Subcutaneous adipose tissue (tissue), 4 donors: Measurements from ENCODE around the gene ZNF207. TPM values are rescaled to one million over a fixed set of nuclear protein-coding genes. Genes with fewer than 3 reads are reported as not detected.

Source experiments
- total RNA-seq, 4 donors: library from RNA; depleted of rRNA; stranded (reverse); fragments of >200 nt; gene quantifications; one replicate each; pipeline ENCODE4 v1.1.0, GENCODE V29; 2016
- TF ChIP-seq, protein P1 (sequence below): fragments of 450-650 bp; IDR thresholded peaks from one replicate; pipeline ENCODE4 v1.5.1; 2016; ENCODE audit warnings: low read depth, mild to moderate bottlenecking, control low read depth, antibody characterized with exemption, moderate library complexity

The ZNF207 gene
- total RNA-seq, 4 donors from 2014 or later, result 131 to 197 (median 147) TPM

DNA sequence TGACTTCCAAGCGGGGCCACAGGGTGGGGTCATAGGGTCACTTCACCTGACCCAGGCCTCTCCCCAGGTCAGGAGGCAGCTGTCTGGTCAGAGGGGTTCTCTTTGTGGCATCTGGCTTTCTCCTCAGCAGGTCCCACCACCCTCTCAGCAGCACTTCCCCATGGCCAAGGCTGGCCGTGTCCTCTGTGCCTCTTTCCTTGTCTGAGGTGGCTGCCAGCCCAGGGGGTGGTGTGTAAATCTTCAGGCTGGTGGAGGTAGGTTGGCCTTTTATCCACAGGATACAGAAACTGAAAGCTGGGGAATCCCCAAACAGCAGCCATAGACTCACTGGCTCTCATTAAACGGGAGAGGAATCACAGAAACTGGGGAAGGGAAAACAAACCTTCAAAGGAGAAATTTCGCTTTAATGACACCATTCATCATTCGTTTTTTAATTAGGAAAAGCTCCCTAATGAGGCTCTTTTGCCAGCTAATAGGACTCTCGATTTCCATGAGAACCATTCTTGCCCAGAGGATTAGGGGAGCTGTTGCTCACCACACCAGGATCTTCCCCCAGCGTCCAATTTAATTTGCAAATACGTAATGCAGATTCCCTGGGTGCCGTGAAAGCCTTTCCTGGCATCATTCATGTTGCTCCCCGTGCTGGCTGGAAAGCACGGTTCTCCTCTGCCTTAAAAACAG, 26.0 kb upstream of the ZNF207 start:
- TF ChIP-seq, protein P1, sequence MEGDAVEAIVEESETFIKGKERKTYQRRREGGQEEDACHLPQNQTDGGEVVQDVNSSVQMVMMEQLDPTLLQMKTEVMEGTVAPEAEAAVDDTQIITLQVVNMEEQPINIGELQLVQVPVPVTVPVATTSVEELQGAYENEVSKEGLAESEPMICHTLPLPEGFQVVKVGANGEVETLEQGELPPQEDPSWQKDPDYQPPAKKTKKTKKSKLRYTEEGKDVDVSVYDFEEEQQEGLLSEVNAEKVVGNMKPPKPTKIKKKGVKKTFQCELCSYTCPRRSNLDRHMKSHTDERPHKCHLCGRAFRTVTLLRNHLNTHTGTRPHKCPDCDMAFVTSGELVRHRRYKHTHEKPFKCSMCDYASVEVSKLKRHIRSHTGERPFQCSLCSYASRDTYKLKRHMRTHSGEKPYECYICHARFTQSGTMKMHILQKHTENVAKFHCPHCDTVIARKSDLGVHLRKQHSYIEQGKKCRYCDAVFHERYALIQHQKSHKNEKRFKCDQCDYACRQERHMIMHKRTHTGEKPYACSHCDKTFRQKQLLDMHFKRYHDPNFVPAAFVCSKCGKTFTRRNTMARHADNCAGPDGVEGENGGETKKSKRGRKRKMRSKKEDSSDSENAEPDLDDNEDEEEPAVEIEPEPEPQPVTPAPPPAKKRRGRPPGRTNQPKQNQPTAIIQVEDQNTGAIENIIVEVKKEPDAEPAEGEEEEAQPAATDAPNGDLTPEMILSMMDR, result no peak

- TF ChIP-seq, protein P1, result no peak
Measured at GRCh38 chr17:32327911-32328310, 22.0 kb upstream of the ZNF207 start.

GRCh38 chr17:32330147-32330546, 19.8 kb upstream of the ZNF207 start:
- TF ChIP-seq, protein P1, result no peak

GRCh38 chr17:32331243-32332040, 18.5 kb upstream of the ZNF207 start:
- TF ChIP-seq, protein P1, result no peak

GRCh38 chr17:32333187-32333586, 16.8 kb upstream of the ZNF207 start:
- TF ChIP-seq, protein P1, result no peak

- TF ChIP-seq, protein P1, result no peak
Measured at GRCh38 chr17:32335046-32335445, 14.9 kb upstream of the ZNF207 start.

GRCh38 chr17:32335687-32336086, 14.3 kb upstream of the ZNF207 start:
- TF ChIP-seq, protein P1, result no peak
